HG02798 (cell line): ENCODE measurements around the gene DNAJC21.
A peak's percentile ranks its signal among the peaks of the same experiment; 100 is the strongest.

Experiments
- ATAC-seq: cut with Tn5 transposase; IDR thresholded peaks from one replicate; pipeline ENCODE4 v1.9.1; 2021; ENCODE audit warnings: mild to moderate bottlenecking; ENCODE audit not compliant: unreplicated experiment, poor library complexity

The DNAJC21 gene

DNA sequence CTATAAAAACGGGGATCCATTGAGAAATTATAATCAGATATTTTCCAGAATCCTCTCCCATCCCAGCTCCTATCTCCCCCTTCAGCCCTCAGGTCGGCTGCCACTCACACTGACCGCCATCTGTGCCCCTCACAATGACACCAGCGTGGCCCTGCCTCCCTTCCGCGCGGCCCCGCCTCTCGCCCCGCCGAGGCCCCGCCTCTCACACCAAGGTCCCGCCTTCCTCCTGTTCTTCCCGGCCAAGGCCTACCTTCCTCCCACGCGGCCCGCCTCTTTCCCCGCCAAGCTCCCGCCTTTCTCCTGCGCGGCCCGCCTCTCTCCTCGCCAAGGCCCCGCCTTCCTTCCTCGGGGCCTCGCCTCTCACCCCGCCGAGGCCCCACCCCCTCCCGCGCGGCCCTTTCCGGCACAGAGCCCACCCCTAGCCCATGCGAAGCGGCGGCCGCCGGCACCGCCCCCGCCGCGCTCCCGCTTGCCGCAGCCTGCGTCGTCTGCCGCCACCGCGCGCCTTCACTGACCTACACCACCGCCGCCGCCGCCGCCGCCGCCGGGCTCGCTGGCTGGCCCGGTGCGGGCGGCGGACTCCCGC lies at the start of gene DNAJC21:
DNAJC21 (plus strand) TSS at position 426 of the 586 bp plus-strand sequence. CDS start 261 bp downstream, outside the sequence.
- ATAC-seq: peak; percentile 88

DNA sequence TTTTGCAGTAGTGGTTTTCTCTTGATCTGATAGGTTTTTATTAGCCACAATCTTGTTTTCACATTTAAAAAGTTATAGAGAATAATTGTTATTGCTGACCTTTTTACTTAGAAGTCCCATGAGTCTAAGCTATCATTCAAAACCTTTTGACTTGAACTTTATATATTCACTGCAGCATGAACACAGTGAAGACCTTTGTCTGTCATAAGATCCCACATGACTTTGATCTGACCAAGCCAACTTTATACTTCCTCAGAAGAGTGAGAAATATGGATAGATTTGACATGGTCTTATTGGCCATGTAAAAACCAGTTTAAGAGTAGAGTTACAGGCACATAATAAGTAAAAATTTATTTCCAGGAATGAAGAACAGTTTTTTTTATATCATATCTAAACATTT lies 48.1 kb upstream of the DNAJC21 start:
- ATAC-seq: no peak

GRCh38 chr5:34886392-34887119 lies 42.8 kb upstream of the DNAJC21 start:
- no peak for ATAC-seq

- ATAC-seq: no peak
Observed at GRCh38 chr5:34889394-34889793, 40.0 kb upstream of the DNAJC21 start.

- ATAC-seq: no peak
Observed at GRCh38 chr5:34891981-34892380, 37.4 kb upstream of the DNAJC21 start.

- ATAC-seq: no peak
Observed at GRCh38 chr5:34892414-34892813, 36.9 kb upstream of the DNAJC21 start.

- no peak for ATAC-seq
Observed at GRCh38 chr5:34894716-34895115, 34.6 kb upstream of the DNAJC21 start.

DNA sequence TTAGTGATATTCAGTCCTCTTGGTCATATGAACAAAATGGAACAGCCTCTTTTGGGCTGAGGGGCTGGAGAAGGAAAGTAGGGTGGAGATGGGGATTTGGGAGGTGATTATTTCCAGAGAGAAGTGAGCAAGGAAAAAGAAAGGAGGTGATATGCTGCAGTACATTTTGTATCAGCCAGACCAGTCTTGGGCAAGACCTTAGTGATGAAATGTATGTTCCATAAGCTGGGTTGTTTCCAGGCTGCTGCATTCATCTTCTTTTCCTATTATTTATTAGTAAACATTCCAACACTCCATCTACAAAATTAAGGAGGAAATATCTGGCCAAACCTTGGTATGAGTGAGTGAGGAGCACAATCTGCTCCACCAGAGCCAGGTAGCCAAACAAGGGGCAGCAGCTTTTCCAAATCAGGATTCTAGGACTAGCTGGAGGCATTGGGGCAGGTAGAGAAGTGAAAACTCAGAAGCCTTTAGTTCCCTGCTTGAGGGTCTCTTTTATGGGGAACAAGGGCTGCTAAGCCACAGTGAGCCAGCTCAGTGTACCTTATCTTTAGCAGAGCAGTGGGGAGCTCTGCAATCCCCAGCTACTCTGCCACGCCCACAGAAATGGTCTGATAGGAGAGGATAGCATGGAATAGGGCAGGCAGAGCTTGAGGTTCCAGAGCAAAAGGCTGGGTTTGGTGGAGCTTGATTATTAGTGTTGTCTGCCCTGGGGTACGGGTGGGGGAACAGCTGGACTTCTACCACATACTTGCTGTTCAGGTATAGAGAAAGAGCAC lies 33.5 kb upstream of the DNAJC21 start:
- no peak for ATAC-seq

DNA sequence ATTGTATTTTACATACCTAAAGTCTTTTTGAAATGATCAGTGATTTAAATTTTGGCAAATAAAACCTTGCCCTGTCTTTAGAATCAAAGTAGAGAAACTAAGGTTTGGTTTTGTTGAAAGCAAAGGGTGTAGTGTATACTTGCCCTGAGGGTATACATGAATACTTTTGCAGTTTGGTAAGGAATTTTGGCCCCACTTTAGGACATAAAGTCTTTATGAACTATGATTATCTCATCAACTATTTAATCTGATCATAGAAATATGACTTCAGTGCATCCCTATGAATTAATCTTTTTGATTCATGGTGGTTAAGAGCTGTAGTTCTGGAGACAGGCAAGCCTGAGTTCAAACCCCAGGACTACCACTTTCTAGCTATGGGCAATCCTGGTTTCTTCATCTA lies 31.7 kb upstream of the DNAJC21 start:
- no peak for ATAC-seq

GRCh38 chr5:34898258-34898895 lies 31.0 kb upstream of the DNAJC21 start:
- peak; percentile 87 for ATAC-seq

GRCh38 chr5:34899066-34899465 lies 30.3 kb upstream of the DNAJC21 start:
- no peak for ATAC-seq

- ATAC-seq: no peak
Observed at GRCh38 chr5:34900652-34901051, 28.7 kb upstream of the DNAJC21 start.

GRCh38 chr5:34903260-34903659 lies 26.1 kb upstream of the DNAJC21 start:
- ATAC-seq: no peak

DNA sequence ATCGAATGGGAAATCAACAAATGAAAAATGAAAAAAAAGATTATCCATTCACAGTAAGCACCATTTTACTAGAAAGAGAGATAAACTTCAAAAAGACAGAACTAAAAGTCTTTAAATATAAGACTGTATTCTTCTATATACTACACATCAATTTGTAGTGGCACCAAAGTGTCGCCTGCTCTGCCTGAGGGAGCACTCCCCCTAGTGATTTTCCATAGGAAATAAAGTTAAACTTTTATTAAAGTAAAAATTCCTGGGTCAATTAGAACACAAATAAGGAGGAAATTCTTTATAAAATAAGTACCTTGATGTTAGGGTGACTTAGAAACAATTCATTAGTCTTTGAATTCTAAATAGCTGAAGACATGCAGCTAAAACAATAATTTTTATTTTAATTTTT lies 23.8 kb upstream of the DNAJC21 start:
- ATAC-seq: no peak

- no peak for ATAC-seq
Observed at GRCh38 chr5:34913072-34913471, 16.3 kb upstream of the DNAJC21 start.

DNA sequence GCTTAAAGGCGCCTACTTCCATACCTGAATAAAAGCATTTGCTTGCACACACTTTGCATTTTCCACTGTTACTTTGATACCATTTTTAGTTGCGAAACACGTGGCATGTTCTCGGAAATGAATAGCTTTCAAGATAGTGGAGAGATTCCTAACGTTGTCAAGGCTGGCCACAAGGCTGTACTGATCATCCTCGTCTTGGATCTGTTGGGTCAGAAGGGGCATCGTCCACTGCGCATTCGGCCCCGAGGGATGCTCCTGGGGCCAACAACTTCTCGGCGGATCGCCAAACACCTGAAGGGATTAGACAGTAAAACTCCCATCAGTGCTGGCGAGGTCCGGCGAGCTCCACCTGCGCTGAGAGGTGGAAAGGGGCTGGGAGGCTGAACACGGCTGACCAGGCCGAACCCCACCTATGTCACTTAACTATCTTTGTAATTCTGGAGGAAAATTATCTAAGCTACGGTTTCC lies 14.7 kb upstream of the DNAJC21 start:
- ATAC-seq: peak; percentile 8

DNA sequence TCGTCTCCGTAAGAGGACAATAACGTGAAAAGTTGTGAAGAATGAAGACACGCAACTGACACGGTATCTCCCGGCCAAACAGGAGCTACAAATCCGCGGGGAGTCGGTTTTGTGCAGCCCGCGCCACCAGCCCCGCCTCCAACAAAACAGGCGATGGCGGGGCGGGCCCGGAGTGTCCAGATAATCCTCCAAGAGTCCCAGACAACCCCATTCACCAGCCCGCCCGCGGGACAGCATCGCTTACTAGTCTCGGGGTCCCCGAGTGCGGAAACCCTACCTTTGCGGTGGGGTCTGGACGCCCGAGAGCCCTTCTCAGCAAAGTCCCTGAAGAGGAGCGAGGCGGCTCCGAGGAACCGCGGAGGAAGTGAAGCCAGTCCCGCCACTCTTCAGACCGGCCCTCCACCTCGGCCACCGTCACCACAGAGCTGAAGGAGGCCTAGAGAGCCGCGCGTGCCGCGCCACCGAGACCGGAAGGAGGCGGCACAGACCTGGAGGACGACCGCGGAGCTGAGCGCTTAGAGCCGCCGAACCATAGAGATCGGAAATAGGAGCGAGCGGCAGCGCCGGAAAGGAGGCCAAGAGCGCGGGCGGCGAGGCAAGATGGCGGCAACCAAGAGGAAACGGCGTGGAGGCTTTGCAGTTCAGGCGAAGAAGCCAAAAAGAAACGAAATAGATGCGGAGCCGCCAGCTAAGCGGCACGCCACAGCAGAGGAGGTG lies 14.1 kb upstream of the DNAJC21 start, which contains the start of the genes BRIX1 and RAD1:
BRIX1 (plus strand) TSS at position 573 of the 717 bp plus-strand sequence; CDS start at position 601, 28 bp downstream.
RAD1 (minus strand) TSS at position 366 of the 717 bp plus-strand sequence. CDS start 612 bp downstream, outside the sequence.
- peak; percentile 99 for ATAC-seq

DNA sequence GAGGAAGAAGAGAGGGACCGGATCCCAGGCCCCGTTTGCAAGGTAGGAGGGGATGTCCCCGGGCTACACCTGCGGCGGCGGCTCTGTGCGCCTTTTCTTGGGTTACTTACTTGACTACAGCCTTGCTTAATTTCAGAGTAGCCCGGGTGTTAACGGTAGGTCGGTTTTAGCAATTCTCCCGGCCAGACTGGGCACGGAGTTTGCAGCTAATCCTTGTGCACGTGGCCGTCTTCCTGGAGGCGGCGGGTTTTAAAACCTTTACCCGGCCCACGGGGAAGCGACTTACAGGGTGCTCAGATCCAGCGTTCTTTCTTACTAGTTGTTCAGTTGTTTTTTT lies 13.5 kb upstream of the DNAJC21 start:
- ATAC-seq: peak; percentile 10

DNA sequence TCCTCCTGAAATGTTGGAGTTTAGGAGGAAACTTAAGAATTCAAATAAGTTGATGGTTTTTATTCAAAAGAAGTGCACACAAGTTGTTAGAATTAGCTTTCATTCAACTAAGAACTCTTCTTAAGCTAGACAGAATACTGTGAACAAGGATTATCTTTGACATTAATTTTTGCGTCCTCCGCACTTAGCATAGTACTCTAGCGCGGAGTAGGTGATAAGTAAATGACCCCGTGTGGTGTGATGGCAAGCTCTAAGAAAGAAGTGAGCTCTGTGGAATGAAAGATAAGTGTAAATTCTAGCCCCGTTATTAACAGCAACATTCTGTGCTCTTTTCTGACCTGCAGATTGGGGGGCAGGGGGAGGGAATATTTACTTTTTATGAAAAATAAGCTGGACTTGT lies 12.8 kb upstream of the DNAJC21 start:
- no peak for ATAC-seq

- no peak for ATAC-seq
Observed at GRCh38 chr5:34918025-34918424, 11.3 kb upstream of the DNAJC21 start.
